HEK293 (cell line): ENCODE measurements around the gene TRIM47.

Experiments
- BCL11B ChIP-seq: fragments of 450-650 bp; formaldehyde crosslinking; IDR thresholded peaks from 2 replicates; pipeline ENCODE4 v1.5.1; 2016; ENCODE audit warnings: low read depth, missing biosample characterization, missing genetic modification characterization
- GLIS1 ChIP-seq: fragments of 450-650 bp; formaldehyde crosslinking; IDR thresholded peaks from 2 replicates; pipeline ENCODE4 v1.5.1; 2016; ENCODE audit warnings: missing biosample characterization, missing genetic modification characterization
- GLIS2 ChIP-seq: fragments of 450-650 bp; formaldehyde crosslinking; IDR thresholded peaks from 2 replicates; pipeline ENCODE4 v1.5.1; 2016; ENCODE audit warnings: missing biosample characterization, missing genetic modification characterization
- HOXD13 ChIP-seq: sonication (generic); formaldehyde crosslinking; IDR thresholded peaks from 2 replicates; pipeline ENCODE4 v1.8.0; 2022; ENCODE audit warnings: missing genetic modification reagents, borderline replicate concordance
- IKZF3 ChIP-seq: fragments of 450-650 bp; IDR thresholded peaks from 2 replicates; pipeline ENCODE4 v1.5.0; 2018; ENCODE audit warnings: missing biosample characterization, mild to moderate bottlenecking, missing genetic modification characterization, moderate library complexity
- KLF16 ChIP-seq: fragments of 450-650 bp; formaldehyde crosslinking; IDR thresholded peaks from 2 replicates; pipeline ENCODE4 v1.5.1; 2017; ENCODE audit warnings: missing biosample characterization, missing genetic modification characterization
- KLF9 ChIP-seq: fragments of 450-650 bp; formaldehyde crosslinking; IDR thresholded peaks from 2 replicates; pipeline ENCODE4 v1.5.1; 2016; ENCODE audit warnings: missing biosample characterization, missing genetic modification characterization, low read depth
- PATZ1 ChIP-seq: fragments of 450-650 bp; formaldehyde crosslinking; IDR thresholded peaks from 2 replicates; pipeline ENCODE4 v1.5.1; 2016; ENCODE audit warnings: missing biosample characterization, missing genetic modification characterization
- SP3 ChIP-seq: fragments of 450-650 bp; formaldehyde crosslinking; IDR thresholded peaks from 2 replicates; pipeline ENCODE4 v1.5.1; 2016; ENCODE audit warnings: missing biosample characterization, missing genetic modification characterization
- SP7 ChIP-seq: fragments of 450-650 bp; formaldehyde crosslinking; IDR thresholded peaks from 2 replicates; pipeline ENCODE4 v1.5.1; 2016; ENCODE audit warnings: missing biosample characterization, missing genetic modification characterization
- WT1 ChIP-seq: fragments of 450-650 bp; formaldehyde crosslinking; IDR thresholded peaks from 2 replicates; pipeline ENCODE4 v1.5.1; 2016; ENCODE audit warnings: missing biosample characterization, missing genetic modification characterization
- ZBTB17 ChIP-seq: fragments of 450-650 bp; formaldehyde crosslinking; IDR thresholded peaks from 2 replicates; pipeline ENCODE4 v1.5.1; 2016; ENCODE audit warnings: missing biosample characterization, missing genetic modification characterization
- ZBTB8A ChIP-seq: fragments of 450-650 bp; formaldehyde crosslinking; IDR thresholded peaks from 2 replicates; pipeline ENCODE4 v1.5.1; 2016; ENCODE audit warnings: missing biosample characterization, missing genetic modification characterization
- ZNF112 ChIP-seq: fragments of 450-650 bp; formaldehyde crosslinking; IDR thresholded peaks from 2 replicates; pipeline ENCODE4 v1.5.0; 2017; ENCODE audit warnings: missing biosample characterization, missing genetic modification characterization
- ZNF175 ChIP-seq: fragments of 450-650 bp; formaldehyde crosslinking; IDR thresholded peaks from 2 replicates; pipeline ENCODE4 v1.5.1; 2016; ENCODE audit warnings: missing biosample characterization, missing genetic modification characterization
- ZNF223 ChIP-seq: fragments of 450-650 bp; formaldehyde crosslinking; IDR thresholded peaks from 2 replicates; pipeline ENCODE4 v1.5.1; 2016; ENCODE audit warnings: missing biosample characterization, missing genetic modification characterization
- ZNF335 ChIP-seq: fragments of 450-650 bp; formaldehyde crosslinking; conservative IDR thresholded peaks from 2 replicates; pipeline ENCODE4 v1.5.1; 2016; ENCODE audit warnings: missing biosample characterization, missing genetic modification characterization
- ZNF366 ChIP-seq: fragments of 450-650 bp; formaldehyde crosslinking; conservative IDR thresholded peaks from 2 replicates; pipeline ENCODE4 v1.5.1; 2016; ENCODE audit warnings: missing biosample characterization, missing genetic modification characterization
- ZNF416 ChIP-seq: fragments of 450-650 bp; formaldehyde crosslinking; IDR thresholded peaks from 2 replicates; pipeline ENCODE4 v1.5.1; 2016; ENCODE audit warnings: missing biosample characterization, missing genetic modification characterization
- ZNF600 ChIP-seq: fragments of 450-650 bp; formaldehyde crosslinking; IDR thresholded peaks from 2 replicates; pipeline ENCODE4 v1.5.1; 2016; ENCODE audit warnings: missing biosample characterization, missing genetic modification characterization
- ZNF629 ChIP-seq: fragments of 450-650 bp; formaldehyde crosslinking; IDR thresholded peaks from 2 replicates; pipeline ENCODE4 v1.5.1; 2017; ENCODE audit warnings: missing biosample characterization, missing genetic modification characterization
- ZNF777 ChIP-seq: fragments of 450-650 bp; formaldehyde crosslinking; IDR thresholded peaks from 2 replicates; pipeline ENCODE4 v1.5.1; 2017; ENCODE audit warnings: missing biosample characterization, missing genetic modification characterization, borderline replicate concordance
- TF ChIP-seq, protein P1 (sequence below): fragments of 450-650 bp; formaldehyde crosslinking; IDR thresholded peaks from 2 replicates; pipeline ENCODE4 v1.5.1; 2016; ENCODE audit warnings: missing biosample characterization, missing genetic modification characterization
- TF ChIP-seq, protein P2 (sequence below): fragments of 450-650 bp; formaldehyde crosslinking; conservative IDR thresholded peaks from 2 replicates; pipeline ENCODE4 v1.5.1; 2016; ENCODE audit warnings: low read depth, missing biosample characterization, missing genetic modification characterization
- TF ChIP-seq, protein P3 (sequence below): fragments of 450-650 bp; formaldehyde crosslinking; conservative IDR thresholded peaks from 2 replicates; pipeline ENCODE4 v1.5.1; 2016; ENCODE audit warnings: low read depth, missing biosample characterization, missing genetic modification characterization
- TF ChIP-seq, protein P4 (sequence below): fragments of 450-650 bp; formaldehyde crosslinking; IDR thresholded peaks from 2 replicates; pipeline ENCODE4 v1.5.1; 2016; ENCODE audit warnings: missing biosample characterization, missing genetic modification characterization

The TRIM47 gene

GRCh38 chr17:75876938-75877751, 1.2 kb downstream of the TRIM47 start (continued):
- TF ChIP-seq ZNF366: peak; percentile 43; the same call in 1 of the 2 replicates
- no peak for TF ChIP-seq ZNF112
- TF ChIP-seq ZNF416 (tag by site-specific recombination): no peak
- 0 out of 2 replicates have a peak, but pooled peaks have one; percentile 43 for TF ChIP-seq ZNF629 (tag by site-specific recombination)
- TF ChIP-seq, protein P1, sequence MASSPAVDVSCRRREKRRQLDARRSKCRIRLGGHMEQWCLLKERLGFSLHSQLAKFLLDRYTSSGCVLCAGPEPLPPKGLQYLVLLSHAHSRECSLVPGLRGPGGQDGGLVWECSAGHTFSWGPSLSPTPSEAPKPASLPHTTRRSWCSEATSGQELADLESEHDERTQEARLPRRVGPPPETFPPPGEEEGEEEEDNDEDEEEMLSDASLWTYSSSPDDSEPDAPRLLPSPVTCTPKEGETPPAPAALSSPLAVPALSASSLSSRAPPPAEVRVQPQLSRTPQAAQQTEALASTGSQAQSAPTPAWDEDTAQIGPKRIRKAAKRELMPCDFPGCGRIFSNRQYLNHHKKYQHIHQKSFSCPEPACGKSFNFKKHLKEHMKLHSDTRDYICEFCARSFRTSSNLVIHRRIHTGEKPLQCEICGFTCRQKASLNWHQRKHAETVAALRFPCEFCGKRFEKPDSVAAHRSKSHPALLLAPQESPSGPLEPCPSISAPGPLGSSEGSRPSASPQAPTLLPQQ (tag by site-specific recombination): no peak
- TF ChIP-seq, protein P2, sequence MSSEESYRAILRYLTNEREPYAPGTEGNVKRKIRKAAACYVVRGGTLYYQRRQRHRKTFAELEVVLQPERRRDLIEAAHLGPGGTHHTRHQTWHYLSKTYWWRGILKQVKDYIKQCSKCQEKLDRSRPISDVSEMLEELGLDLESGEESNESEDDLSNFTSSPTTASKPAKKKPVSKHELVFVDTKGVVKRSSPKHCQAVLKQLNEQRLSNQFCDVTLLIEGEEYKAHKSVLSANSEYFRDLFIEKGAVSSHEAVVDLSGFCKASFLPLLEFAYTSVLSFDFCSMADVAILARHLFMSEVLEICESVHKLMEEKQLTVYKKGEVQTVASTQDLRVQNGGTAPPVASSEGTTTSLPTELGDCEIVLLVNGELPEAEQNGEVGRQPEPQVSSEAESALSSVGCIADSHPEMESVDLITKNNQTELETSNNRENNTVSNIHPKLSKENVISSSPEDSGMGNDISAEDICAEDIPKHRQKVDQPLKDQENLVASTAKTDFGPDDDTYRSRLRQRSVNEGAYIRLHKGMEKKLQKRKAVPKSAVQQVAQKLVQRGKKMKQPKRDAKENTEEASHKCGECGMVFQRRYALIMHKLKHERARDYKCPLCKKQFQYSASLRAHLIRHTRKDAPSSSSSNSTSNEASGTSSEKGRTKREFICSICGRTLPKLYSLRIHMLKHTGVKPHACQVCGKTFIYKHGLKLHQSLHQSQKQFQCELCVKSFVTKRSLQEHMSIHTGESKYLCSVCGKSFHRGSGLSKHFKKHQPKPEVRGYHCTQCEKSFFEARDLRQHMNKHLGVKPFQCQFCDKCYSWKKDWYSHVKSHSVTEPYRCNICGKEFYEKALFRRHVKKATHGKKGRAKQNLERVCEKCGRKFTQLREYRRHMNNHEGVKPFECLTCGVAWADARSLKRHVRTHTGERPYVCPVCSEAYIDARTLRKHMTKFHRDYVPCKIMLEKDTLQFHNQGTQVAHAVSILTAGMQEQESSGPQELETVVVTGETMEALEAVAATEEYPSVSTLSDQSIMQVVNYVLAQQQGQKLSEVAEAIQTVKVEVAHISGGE (tag by site-specific recombination): no peak
- no peak; the same call in 1 of the 2 replicates for TF ChIP-seq SP3 (tag by site-specific recombination)
- TF ChIP-seq IKZF3 (tag by site-specific recombination): peak; percentile 77; the same call in 1 of the 2 replicates
- TF ChIP-seq HOXD13 (CRISPR knock-in tag): 0 out of 2 replicates have a peak, but pooled peaks have one; percentile 33
- TF ChIP-seq ZNF223 (tag by site-specific recombination): no peak
- TF ChIP-seq PATZ1 (tag by site-specific recombination): peak; percentile 70; the same call in 1 of the 2 replicates
- peak; percentile 44 for TF ChIP-seq GLIS1 (tag by site-specific recombination)
- TF ChIP-seq ZNF335 (tag by site-specific recombination): peak; percentile 56
- peak; percentile 87 for TF ChIP-seq ZBTB8A (tag by site-specific recombination)
- TF ChIP-seq KLF9 (tag by site-specific recombination): 0 out of 2 replicates have a peak, but pooled peaks have one; percentile 12
- TF ChIP-seq, protein P3, sequence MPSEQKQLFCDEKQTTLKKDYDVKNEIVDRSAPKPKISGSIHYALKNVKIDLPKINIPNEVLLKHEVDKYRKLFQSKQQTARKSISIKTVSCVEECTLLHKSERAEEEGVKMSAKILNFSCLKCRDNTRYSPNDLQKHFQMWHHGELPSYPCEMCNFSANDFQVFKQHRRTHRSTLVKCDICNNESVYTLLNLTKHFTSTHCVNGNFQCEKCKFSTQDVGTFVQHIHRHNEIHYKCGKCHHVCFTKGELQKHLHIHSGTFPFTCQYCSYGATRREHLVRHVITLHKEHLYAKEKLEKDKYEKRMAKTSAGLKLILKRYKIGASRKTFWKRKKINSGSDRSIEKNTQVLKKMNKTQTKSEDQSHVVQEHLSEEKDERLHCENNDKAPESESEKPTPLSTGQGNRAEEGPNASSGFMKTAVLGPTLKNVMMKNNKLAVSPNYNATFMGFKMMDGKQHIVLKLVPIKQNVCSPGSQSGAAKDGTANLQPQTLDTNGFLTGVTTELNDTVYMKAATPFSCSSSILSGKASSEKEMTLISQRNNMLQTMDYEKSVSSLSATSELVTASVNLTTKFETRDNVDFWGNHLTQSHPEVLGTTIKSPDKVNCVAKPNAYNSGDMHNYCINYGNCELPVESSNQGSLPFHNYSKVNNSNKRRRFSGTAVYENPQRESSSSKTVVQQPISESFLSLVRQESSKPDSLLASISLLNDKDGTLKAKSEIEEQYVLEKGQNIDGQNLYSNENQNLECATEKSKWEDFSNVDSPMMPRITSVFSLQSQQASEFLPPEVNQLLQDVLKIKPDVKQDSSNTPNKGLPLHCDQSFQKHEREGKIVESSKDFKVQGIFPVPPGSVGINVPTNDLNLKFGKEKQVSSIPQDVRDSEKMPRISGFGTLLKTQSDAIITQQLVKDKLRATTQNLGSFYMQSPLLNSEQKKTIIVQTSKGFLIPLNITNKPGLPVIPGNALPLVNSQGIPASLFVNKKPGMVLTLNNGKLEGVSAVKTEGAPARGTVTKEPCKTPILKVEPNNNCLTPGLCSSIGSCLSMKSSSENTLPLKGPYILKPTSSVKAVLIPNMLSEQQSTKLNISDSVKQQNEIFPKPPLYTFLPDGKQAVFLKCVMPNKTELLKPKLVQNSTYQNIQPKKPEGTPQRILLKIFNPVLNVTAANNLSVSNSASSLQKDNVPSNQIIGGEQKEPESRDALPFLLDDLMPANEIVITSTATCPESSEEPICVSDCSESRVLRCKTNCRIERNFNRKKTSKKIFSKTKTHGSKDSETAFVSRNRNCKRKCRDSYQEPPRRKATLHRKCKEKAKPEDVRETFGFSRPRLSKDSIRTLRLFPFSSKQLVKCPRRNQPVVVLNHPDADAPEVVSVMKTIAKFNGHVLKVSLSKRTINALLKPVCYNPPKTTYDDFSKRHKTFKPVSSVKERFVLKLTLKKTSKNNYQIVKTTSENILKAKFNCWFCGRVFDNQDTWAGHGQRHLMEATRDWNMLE: no peak
- peak; percentile 45; the same call in 1 of the 2 replicates for TF ChIP-seq ZNF600 (tag by site-specific recombination)
- TF ChIP-seq, protein P4, sequence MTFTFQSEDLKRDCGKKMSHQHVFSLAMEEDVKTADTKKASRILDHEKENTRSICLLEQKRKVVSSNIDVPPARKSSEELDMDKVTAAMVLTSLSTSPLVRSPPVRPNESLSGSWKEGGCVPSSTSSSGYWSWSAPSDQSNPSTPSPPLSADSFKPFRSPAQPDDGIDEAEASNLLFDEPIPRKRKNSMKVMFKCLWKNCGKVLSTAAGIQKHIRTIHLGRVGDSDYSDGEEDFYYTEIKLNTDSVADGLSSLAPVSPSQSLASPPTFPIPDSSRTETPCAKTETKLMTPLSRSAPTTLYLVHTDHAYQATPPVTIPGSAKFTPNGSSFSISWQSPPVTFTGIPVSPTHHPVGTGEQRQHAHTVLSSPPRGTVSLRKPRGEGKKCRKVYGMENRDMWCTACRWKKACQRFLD (tag by site-specific recombination): no peak
- TF ChIP-seq BCL11B (tag by site-specific recombination): no peak
- TF ChIP-seq ZNF175 (tag by site-specific recombination): no peak
- TF ChIP-seq WT1: 0 out of 2 replicates have a peak, but pooled peaks have one; percentile 28
- peak; percentile 58; the same call in 1 of the 2 replicates for TF ChIP-seq ZBTB17
- peak; percentile 74 for TF ChIP-seq GLIS2 (tag by site-specific recombination)
- TF ChIP-seq ZNF777 (tag by site-specific recombination): peak; percentile 75; the same call in 1 of the 2 replicates
- no peak for TF ChIP-seq KLF16 (tag by site-specific recombination)
- peak; percentile 68 for TF ChIP-seq SP7 (tag by site-specific recombination)
